ENCODE data around the gene FOXF1. TPM values are rescaled to one million over a fixed set of nuclear protein-coding genes. Genes with fewer than 3 reads are reported as not detected.

Gene FOXF1
- total RNA-seq, 1 experiment from 2014 or later: not detected

DNA sequence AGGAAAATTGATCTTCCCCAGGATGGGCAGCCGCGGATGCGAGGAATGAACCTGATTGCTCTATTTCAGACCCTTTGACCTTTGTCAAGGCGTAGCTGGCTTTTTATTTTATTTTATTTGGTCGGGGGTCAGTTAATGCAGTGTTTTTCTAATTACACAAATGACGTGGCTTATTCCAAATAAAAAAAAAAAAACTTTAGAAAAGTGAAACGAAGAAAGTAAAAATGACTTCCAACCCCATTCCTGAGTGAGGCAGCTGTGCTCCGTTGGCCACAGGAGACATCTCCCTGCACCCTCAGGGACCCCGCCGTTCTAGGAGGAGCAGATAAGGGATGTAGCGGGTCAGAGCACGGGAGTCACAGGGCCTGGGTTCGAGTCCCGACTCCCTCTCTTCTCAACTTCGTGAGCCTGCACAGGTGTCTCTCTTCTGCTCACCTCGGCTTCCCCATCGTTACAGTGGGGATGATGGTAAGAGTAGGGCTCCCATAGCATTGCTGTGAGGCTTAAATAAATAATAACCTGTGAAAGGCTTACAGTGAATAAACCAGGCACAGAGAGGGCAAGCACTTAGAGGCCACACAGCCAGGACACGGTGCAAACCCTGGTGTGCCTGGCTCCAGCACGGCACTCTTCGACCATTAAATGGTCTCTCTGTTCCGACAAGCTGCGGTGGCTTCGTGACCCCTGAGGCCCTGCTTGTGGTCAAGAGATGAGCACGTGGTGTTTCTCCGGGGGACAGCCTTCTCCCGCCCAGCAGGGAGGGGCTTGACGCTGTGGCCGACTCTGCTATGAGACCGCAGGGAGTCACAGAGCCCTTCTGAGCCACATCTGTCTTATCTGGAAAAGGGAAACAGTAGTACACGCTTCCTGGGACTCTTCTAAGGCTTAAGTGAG is 10.2 kb downstream of the FOXF1 start:
- Mint-ChIP-seq H3K27me3 (ENCODE audit: low read depth) (peaks cover 58% of the 10 kb centered on the region), H3K27ac (no peak overlapping the region), H3K9me3 (no peaks in the 10 kb centered on the region), H3K36me3 (no peaks in the 10 kb centered on the region), H3K4me1 (peaks cover 9% of the 10 kb centered on the region), H3K4me3 (no peak overlapping the region)
- ChIA-PET POLR2A (no interaction called here), CTCF (interaction anchor here (0.6 to 1.9 kb wide), 4 partner anchors 268 to 501 kb away, joined by 3 to 7 read pairs (median 4); no protein-coding TSS in a partner anchor)
- DNase-seq (ENCODE audit: low spot score): no peak
- ATAC-seq: no peak
- TF ChIP-seq, protein P1, sequence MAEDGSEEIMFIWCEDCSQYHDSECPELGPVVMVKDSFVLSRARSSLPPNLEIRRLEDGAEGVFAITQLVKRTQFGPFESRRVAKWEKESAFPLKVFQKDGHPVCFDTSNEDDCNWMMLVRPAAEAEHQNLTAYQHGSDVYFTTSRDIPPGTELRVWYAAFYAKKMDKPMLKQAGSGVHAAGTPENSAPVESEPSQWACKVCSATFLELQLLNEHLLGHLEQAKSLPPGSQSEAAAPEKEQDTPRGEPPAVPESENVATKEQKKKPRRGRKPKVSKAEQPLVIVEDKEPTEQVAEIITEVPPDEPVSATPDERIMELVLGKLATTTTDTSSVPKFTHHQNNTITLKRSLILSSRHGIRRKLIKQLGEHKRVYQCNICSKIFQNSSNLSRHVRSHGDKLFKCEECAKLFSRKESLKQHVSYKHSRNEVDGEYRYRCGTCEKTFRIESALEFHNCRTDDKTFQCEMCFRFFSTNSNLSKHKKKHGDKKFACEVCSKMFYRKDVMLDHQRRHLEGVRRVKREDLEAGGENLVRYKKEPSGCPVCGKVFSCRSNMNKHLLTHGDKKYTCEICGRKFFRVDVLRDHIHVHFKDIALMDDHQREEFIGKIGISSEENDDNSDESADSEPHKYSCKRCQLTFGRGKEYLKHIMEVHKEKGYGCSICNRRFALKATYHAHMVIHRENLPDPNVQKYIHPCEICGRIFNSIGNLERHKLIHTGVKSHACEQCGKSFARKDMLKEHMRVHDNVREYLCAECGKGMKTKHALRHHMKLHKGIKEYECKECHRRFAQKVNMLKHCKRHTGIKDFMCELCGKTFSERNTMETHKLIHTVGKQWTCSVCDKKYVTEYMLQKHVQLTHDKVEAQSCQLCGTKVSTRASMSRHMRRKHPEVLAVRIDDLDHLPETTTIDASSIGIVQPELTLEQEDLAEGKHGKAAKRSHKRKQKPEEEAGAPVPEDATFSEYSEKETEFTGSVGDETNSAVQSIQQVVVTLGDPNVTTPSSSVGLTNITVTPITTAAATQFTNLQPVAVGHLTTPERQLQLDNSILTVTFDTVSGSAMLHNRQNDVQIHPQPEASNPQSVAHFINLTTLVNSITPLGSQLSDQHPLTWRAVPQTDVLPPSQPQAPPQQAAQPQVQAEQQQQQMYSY (CRISPR knock-in tag; IDR thresholded peaks at IDR 0.05): no peak
- no peak for TF ChIP-seq ZNF416 (CRISPR knock-in tag; IDR thresholded peaks at IDR 0.05)
- TF ChIP-seq USF2 (CRISPR knock-in tag; IDR thresholded peaks at IDR 0.05): no peak
- TF ChIP-seq RORB (CRISPR knock-in tag; IDR thresholded peaks at IDR 0.05): no peak
- TF ChIP-seq, protein P2, sequence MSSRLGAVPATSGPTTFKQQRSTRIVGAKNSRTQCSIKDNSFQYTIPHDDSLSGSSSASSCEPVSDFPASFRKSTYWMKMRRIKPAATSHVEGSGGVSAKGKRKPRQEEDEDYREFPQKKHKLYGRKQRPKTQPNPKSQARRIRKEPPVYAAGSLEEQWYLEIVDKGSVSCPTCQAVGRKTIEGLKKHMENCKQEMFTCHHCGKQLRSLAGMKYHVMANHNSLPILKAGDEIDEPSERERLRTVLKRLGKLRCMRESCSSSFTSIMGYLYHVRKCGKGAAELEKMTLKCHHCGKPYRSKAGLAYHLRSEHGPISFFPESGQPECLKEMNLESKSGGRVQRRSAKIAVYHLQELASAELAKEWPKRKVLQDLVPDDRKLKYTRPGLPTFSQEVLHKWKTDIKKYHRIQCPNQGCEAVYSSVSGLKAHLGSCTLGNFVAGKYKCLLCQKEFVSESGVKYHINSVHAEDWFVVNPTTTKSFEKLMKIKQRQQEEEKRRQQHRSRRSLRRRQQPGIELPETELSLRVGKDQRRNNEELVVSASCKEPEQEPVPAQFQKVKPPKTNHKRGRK (CRISPR knock-in tag; IDR thresholded peaks at IDR 0.05; ENCODE audit: borderline replicate concordance): no peak
- TF ChIP-seq ELF4 (CRISPR knock-in tag; IDR thresholded peaks at IDR 0.05; ENCODE audit: low read depth): no peak
- TF ChIP-seq, protein P3, sequence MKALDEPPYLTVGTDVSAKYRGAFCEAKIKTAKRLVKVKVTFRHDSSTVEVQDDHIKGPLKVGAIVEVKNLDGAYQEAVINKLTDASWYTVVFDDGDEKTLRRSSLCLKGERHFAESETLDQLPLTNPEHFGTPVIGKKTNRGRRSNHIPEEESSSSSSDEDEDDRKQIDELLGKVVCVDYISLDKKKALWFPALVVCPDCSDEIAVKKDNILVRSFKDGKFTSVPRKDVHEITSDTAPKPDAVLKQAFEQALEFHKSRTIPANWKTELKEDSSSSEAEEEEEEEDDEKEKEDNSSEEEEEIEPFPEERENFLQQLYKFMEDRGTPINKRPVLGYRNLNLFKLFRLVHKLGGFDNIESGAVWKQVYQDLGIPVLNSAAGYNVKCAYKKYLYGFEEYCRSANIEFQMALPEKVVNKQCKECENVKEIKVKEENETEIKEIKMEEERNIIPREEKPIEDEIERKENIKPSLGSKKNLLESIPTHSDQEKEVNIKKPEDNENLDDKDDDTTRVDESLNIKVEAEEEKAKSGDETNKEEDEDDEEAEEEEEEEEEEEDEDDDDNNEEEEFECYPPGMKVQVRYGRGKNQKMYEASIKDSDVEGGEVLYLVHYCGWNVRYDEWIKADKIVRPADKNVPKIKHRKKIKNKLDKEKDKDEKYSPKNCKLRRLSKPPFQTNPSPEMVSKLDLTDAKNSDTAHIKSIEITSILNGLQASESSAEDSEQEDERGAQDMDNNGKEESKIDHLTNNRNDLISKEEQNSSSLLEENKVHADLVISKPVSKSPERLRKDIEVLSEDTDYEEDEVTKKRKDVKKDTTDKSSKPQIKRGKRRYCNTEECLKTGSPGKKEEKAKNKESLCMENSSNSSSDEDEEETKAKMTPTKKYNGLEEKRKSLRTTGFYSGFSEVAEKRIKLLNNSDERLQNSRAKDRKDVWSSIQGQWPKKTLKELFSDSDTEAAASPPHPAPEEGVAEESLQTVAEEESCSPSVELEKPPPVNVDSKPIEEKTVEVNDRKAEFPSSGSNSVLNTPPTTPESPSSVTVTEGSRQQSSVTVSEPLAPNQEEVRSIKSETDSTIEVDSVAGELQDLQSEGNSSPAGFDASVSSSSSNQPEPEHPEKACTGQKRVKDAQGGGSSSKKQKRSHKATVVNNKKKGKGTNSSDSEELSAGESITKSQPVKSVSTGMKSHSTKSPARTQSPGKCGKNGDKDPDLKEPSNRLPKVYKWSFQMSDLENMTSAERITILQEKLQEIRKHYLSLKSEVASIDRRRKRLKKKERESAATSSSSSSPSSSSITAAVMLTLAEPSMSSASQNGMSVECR (CRISPR knock-in tag; IDR thresholded peaks at IDR 0.05; ENCODE audit: borderline replicate concordance): no peak
- TF ChIP-seq SMAD4 (CRISPR knock-in tag; IDR thresholded peaks at IDR 0.05): no peak
- TF ChIP-seq ZNF263 (CRISPR knock-in tag; IDR thresholded peaks at IDR 0.05; ENCODE audit: low read depth): no peak
- TF ChIP-seq NR2C2 (CRISPR knock-in tag; IDR thresholded peaks at IDR 0.05): no peak
- no peak for TF ChIP-seq CTCF (IDR thresholded peaks at IDR 0.05)
- TF ChIP-seq GRHL2 (CRISPR knock-in tag; IDR thresholded peaks at IDR 0.05; ENCODE audit: insufficient replicate concordance, severe bottlenecking): no peak
- TF ChIP-seq SMAD3 (CRISPR knock-in tag; IDR thresholded peaks at IDR 0.05; ENCODE audit: borderline replicate concordance): no peak

Data from WTC11 (cell line).